ENCODE results near the gene TM2D3. TPM values are rescaled to one million over a fixed set of nuclear protein-coding genes. Genes with fewer than 3 reads are reported as not detected.

The TM2D3 gene
- 46.2 and 71.5 TPM in 2 replicates for total RNA-seq
- 44.6 and 46.1 TPM in 2 replicates for polyA plus RNA-seq
- polyA plus RNA-seq (2012), result 36.8 and 38.2 TPM in 2 replicates
- polyA minus RNA-seq (ENCODE audit: low replicate concordance), result 10.0 and 20.0 TPM in 2 replicates

GRCh38 chr15:101652098-101652785 lies at the start of gene TM2D3:
TM2D3 (minus strand) TSS chr15:101652381; CDS start chr15:101652361, 20 bp downstream.
- peak; percentile 87 to 91 for DNase-seq (ENCODE audit: low read depth in 2 of 2)
- Histone ChIP-seq H3K27ac (ENCODE audit: insufficient read depth, low read length) (peak within 1 kb of the TSS; percentile 92), H3K4me2 (ENCODE audit: extremely low read depth, insufficient read depth, low read length) (peak within 1 kb of the TSS; percentile 100), H3K9ac (ENCODE audit: insufficient read depth, low read length) (peak within 1 kb of the TSS; percentile 97), H3K4me3 (replicated peaks in 1 of 4; ENCODE audit: control extremely low read depth in 1 of 4, insufficient read depth in 1 of 4, low read depth in 3 of 4, low read length in 4 of 4) (peak within 1 kb of the TSS; percentile 91 to 94 (median 92)), H4K20me1 (ENCODE audit: control insufficient read depth, extremely low read depth, insufficient read depth, low read length) (no peaks in the 10 kb centered on the region), H3K36me3 (ENCODE audit: control insufficient read depth, insufficient read depth, low read length) (no peaks in the 10 kb centered on the region), H3K27me3 (ENCODE audit: control insufficient read depth, insufficient read depth, low read length) (no peaks in the 10 kb centered on the region), H3K9me3 (ENCODE audit: control insufficient read depth, insufficient read depth, low read depth, low read length) (no peaks in the 10 kb centered on the region), H3K4me1 (ENCODE audit: control insufficient read depth, extremely low read depth, insufficient read depth, low read length) (peaks cover 3% of the 10 kb centered on the region), H2AFZ (ENCODE audit: low read length) (peak within 1 kb of the TSS; percentile 86), H3K79me2 (ENCODE audit: control insufficient read depth, insufficient read depth, low read length) (peaks cover 43% of the 10 kb centered on the region)
- TF ChIP-seq CTCF (conservative IDR thresholded peaks at IDR 0.05 in 1 of 2, IDR thresholded peaks at IDR 0.05 in 1 of 2; ENCODE audit: low read depth in 1 of 2, low read length in 2 of 2), result peak; percentile 62 to 76
- TF ChIP-seq EZH2 (IDR thresholded peaks at IDR 0.05; ENCODE audit: low read length, missing control alignments), result no peak

GRCh38 chr15:101698314-101698713 lies 46.1 kb upstream of the TM2D3 start:
- Histone ChIP-seq H3K79me2 (ENCODE audit: control insufficient read depth, insufficient read depth, low read length) (no peaks in the 10 kb centered on the region), H3K4me1 (ENCODE audit: control insufficient read depth, extremely low read depth, insufficient read depth, low read length) (no peaks in the 10 kb centered on the region), H3K27ac (ENCODE audit: insufficient read depth, low read length) (no peak overlapping the region), H3K27me3 (ENCODE audit: control insufficient read depth, insufficient read depth, low read length) (no peaks in the 10 kb centered on the region), H3K4me3 (replicated peaks in 1 of 4; ENCODE audit: control extremely low read depth in 1 of 4, insufficient read depth in 1 of 4, low read depth in 3 of 4, low read length in 4 of 4) (no peak overlapping the region), H3K4me2 (ENCODE audit: extremely low read depth, insufficient read depth, low read length) (no peak overlapping the region), H3K9me3 (ENCODE audit: control insufficient read depth, insufficient read depth, low read depth, low read length) (no peaks in the 10 kb centered on the region), H4K20me1 (ENCODE audit: control insufficient read depth, extremely low read depth, insufficient read depth, low read length) (no peaks in the 10 kb centered on the region), H3K36me3 (ENCODE audit: control insufficient read depth, insufficient read depth, low read length) (peaks cover 4% of the 10 kb centered on the region), H3K9ac (ENCODE audit: insufficient read depth, low read length) (no peak overlapping the region), H2AFZ (ENCODE audit: low read length) (no peak overlapping the region)
- no peak for DNase-seq (ENCODE audit: low read depth in 2 of 2)
- TF ChIP-seq EZH2 (IDR thresholded peaks at IDR 0.05; ENCODE audit: low read length, missing control alignments) (no peak), CTCF (conservative IDR thresholded peaks at IDR 0.05 in 1 of 2, IDR thresholded peaks at IDR 0.05 in 1 of 2; ENCODE audit: low read depth in 1 of 2, low read length in 2 of 2) (no peak)

- DNase-seq (ENCODE audit: low read depth in 2 of 2), result no peak
- Histone ChIP-seq H3K9me3 (ENCODE audit: control insufficient read depth, insufficient read depth, low read depth, low read length) (no peaks in the 10 kb centered on the region), H3K27ac (ENCODE audit: insufficient read depth, low read length) (no peak overlapping the region), H3K9ac (ENCODE audit: insufficient read depth, low read length) (no peak overlapping the region), H2AFZ (ENCODE audit: low read length) (no peak overlapping the region), H3K27me3 (ENCODE audit: control insufficient read depth, insufficient read depth, low read length) (no peaks in the 10 kb centered on the region), H3K4me3 (replicated peaks in 1 of 4; ENCODE audit: control extremely low read depth in 1 of 4, insufficient read depth in 1 of 4, low read depth in 3 of 4, low read length in 4 of 4) (no peak overlapping the region), H3K36me3 (ENCODE audit: control insufficient read depth, insufficient read depth, low read length) (peaks cover 6% of the 10 kb centered on the region), H3K4me1 (ENCODE audit: control insufficient read depth, extremely low read depth, insufficient read depth, low read length) (no peaks in the 10 kb centered on the region), H3K79me2 (ENCODE audit: control insufficient read depth, insufficient read depth, low read length) (no peaks in the 10 kb centered on the region), H3K4me2 (ENCODE audit: extremely low read depth, insufficient read depth, low read length) (no peak overlapping the region), H4K20me1 (ENCODE audit: control insufficient read depth, extremely low read depth, insufficient read depth, low read length) (no peaks in the 10 kb centered on the region)
- TF ChIP-seq CTCF (conservative IDR thresholded peaks at IDR 0.05 in 1 of 2, IDR thresholded peaks at IDR 0.05 in 1 of 2; ENCODE audit: low read depth in 1 of 2, low read length in 2 of 2), result no peak
- TF ChIP-seq EZH2 (IDR thresholded peaks at IDR 0.05; ENCODE audit: low read length, missing control alignments), result no peak
Measured at GRCh38 chr15:101697488-101697887, 45.3 kb upstream of the TM2D3 start.

Measured in fibroblast of lung (primary cell).